Measurements from ENCODE around the gene ENTREP3. TPM values are rescaled to one million over a fixed set of nuclear protein-coding genes. Genes with fewer than 3 reads are reported as not detected.

ENTREP3 gene
- total RNA-seq, 4 donors from 2014 or later: 9.0 to 21.9 (median 15.7) TPM

DNA sequence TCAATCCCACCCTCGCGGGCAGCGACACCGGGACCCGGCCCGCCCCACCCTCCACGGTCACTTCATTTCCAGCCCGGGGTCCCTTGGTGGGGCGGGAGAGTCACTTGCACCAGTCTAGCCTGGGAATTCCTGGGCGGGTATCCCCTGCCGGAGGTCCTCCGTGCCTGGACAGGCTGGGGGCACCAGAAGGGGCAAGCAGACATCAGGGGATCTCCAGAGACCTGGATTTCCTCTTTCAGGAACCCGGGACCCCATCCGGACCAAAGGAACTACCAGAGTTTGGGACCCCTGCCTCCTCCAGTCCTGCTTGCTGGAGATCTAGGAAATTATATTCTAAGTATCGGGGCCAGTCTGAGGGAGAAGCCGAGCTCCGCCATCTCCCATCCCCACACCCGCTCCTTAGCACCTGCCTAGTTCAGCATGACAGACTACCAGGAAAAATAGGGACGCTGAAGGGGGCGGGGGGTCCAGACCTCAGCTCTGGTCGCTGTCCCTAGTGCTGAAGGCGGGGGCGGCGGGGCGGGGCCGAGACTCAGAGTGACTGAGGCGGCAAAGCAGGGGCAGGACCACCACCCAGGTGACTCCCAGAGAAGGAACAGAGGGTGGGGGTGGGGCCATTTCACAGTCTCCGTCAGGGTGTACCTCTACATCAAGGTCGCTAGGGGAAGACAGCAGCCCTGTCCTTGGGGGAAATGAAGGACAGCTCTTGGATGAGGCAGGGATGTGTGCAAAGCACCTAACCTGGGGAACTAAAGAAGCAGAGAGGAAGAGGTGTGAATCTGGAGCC lies 22.8 kb upstream of the ENTREP3 start:
- TF ChIP-seq POLR2AphosphoS5 (IDR thresholded peaks at IDR 0.05) (no peak), EP300 (IDR thresholded peaks at IDR 0.05; ENCODE audit: low read depth) (no peak), POLR2A (IDR thresholded peaks at IDR 0.05) (no peak)
- TF ChIP-seq, protein P1, sequence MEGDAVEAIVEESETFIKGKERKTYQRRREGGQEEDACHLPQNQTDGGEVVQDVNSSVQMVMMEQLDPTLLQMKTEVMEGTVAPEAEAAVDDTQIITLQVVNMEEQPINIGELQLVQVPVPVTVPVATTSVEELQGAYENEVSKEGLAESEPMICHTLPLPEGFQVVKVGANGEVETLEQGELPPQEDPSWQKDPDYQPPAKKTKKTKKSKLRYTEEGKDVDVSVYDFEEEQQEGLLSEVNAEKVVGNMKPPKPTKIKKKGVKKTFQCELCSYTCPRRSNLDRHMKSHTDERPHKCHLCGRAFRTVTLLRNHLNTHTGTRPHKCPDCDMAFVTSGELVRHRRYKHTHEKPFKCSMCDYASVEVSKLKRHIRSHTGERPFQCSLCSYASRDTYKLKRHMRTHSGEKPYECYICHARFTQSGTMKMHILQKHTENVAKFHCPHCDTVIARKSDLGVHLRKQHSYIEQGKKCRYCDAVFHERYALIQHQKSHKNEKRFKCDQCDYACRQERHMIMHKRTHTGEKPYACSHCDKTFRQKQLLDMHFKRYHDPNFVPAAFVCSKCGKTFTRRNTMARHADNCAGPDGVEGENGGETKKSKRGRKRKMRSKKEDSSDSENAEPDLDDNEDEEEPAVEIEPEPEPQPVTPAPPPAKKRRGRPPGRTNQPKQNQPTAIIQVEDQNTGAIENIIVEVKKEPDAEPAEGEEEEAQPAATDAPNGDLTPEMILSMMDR (IDR thresholded peaks at IDR 0.05): peak; percentile 16 to 61 (median 26)
- H3K27ac ChIP-seq: peak overlapping the region; percentile 85 to 86 (median 85)
- H3K4me1 ChIP-seq: peaks cover 5 to 24% (median 20%) of the 10 kb centered on the region in 4 donors
- H3K36me3 ChIP-seq: no peaks in the 10 kb centered on the region
- H3K27me3 ChIP-seq: no peaks in the 10 kb centered on the region
- H3K4me3 ChIP-seq: peak overlapping the region; percentile 56 to 90 (median 70)
- in situ Hi-C loops (cut with MboI; ENCODE audit: low pct_ligation_motif_present in 1 of 4, low pct_unique_long_range_greater_than_20kb in 1 of 4, low sequenced_read_pairs in 3 of 4): loop anchor here in 3 of 4 donors (5.0 to 10.0 kb wide), 2 partner anchors 44 to 47 kb away; partner anchors contain the start of gene RUSC1 (in 3 of the 3)
- H3K9me3 ChIP-seq: no peaks in the 10 kb centered on the region
- intact Hi-C loops (cut with DNase I; ENCODE audit: low total_unique reads): loop anchor here (5.0 kb wide), 1 partner anchor 44 kb away; the partner anchor contains the start of gene RUSC1
- DNase-seq: peak; percentile 74
- 0% methylated on average over 27 of the region's 29 CpGs; no CpG with 5 or more reads in 1 of the 2 donors for WGBS, 2 donors (ENCODE audit: low coverage in 1 of 2)

DNA sequence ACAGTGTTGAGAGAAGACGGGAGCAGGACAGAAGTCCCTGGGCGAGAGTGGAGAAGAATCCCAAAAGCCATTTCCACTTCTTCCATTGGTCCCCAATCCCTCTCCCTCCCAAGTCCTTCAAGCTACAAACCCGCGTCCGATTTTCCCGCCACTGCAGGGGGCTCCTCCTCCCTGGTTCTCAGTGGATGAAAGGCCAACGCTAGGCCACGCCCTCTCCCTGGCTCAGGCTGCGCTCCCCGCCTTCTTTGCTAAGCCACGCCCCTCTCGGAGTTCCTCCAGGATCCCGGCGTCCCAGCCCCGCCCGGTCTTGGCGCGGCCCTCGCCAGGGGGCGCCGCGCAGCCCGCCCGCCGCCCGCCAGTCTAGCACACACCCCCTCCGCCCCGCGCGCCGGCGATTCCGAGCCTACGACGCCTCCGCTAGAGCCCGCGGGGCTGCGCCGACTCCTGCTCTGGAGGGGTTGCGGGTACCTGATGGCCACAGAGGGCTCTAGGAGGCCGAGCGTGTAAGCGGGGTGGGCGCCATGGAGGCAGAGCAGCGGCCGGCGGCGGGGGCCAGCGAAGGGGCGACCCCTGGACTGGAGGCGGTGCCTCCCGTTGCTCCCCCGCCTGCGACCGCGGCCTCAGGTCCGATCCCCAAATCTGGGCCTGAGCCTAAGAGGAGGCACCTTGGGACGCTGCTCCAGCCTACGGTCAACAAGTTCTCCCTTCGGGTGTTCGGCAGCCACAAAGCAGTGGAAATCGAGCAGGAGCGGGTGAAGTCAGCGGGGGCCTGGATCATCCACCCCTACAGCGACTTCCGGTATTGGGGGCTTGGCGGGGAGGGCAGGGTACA lies 22.0 kb upstream of the ENTREP3 start, which contains the start of gene HCN3:
Gene HCN3 (plus strand): TSS at position 394 of the 832 bp plus-strand sequence. CDS start 128 bp downstream, at position 522.
- in situ Hi-C loops (cut with MboI; ENCODE audit: low pct_ligation_motif_present in 1 of 4, low pct_unique_long_range_greater_than_20kb in 1 of 4, low sequenced_read_pairs in 3 of 4) (loop anchor here in 3 of 4 donors (5.0 to 10.0 kb wide), 2 partner anchors 45 to 48 kb away; partner anchors contain the start of gene RUSC1 (in 3 of the 3)), intact Hi-C loops (cut with DNase I; ENCODE audit: low total_unique reads) (loop anchor here (5.0 kb wide), 1 partner anchor 45 kb away; the partner anchor contains the start of gene RUSC1)
- no peaks in the 10 kb centered on the region for H3K27me3 ChIP-seq
- TF ChIP-seq, protein P1 (IDR thresholded peaks at IDR 0.05): peak; percentile 11 to 79 (median 58)
- TF ChIP-seq EP300 (IDR thresholded peaks at IDR 0.05; ENCODE audit: low read depth) (no peak), POLR2A (IDR thresholded peaks at IDR 0.05) (no peak), POLR2AphosphoS5 (IDR thresholded peaks at IDR 0.05) (peak in 1 of 3 donors; percentile 9)
- H3K9me3 ChIP-seq: no peaks in the 10 kb centered on the region
- peak within 1 kb of the TSS; percentile 85 to 86 (median 85) for H3K27ac ChIP-seq
- H3K36me3 ChIP-seq: no peaks in the 10 kb centered on the region
- H3K4me3 ChIP-seq: peak within 1 kb of the TSS; percentile 56 to 90 (median 70)
- 1 to 8% methylated on average over 6 to 50 of the region's 68 CpGs for WGBS, 2 donors (ENCODE audit: low coverage in 1 of 2)
- peaks cover 7 to 28% (median 23%) of the 10 kb centered on the region in 4 donors for H3K4me1 ChIP-seq
- peak; percentile 99 for DNase-seq

DNA sequence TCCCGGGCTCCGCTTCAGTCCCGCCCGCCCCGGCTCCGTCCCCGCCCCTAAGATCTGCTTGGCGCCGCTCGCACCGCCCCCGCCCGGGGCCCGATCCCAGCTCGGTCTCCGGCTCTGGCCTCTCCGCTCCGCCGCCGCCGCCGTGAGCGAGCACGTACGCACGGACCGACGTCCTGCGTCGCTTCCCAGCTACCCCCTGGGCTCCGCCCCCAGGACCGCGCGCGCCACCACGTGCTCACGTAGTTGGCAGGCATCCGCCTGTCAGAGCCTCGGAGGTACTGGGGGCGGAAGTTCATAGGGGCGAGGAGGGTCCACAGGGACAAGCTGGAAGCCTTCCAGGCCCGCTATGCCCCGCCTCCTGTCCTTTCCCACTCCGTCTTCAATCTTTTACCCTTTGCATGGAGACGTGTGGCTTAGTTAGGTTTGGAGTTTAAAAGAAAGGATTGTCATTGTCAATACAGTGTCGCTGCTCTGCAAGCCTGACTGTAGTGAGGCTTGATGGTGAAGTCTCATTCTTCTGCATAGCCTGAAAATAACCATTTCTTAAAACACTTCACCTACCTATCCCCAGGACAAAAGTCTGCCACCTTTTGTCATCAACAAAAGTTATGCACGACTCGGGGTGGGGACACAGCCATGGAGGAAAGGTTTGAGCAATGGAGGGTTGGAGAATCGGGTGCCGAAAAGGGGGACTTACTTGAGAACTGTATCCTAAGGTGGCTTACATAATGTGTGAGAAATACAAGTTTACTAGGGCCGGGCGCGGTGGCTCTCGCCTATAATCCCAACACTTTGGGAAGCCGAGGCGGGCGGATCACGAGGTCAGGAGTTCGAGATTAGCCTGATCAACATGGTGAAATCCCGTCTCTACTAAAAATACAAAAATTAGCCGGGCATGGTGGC lies 18.3 kb upstream of the ENTREP3 start, which contains the start of gene CLK2:
Gene CLK2 (minus strand): TSS at position 162 of the 903 bp plus-strand sequence. CDS start 2,527 bp downstream, outside the sequence.
- 19 to 42% methylated on average over 7 to 45 of the region's 61 CpGs for WGBS, 2 donors (ENCODE audit: low coverage in 1 of 2)
- intact Hi-C loops (cut with DNase I; ENCODE audit: low total_unique reads): no loop called here
- peaks cover 0 to 19% (median 10%) of the 10 kb centered on the region in 4 donors for H3K36me3 ChIP-seq
- peak; percentile 97 for DNase-seq
- H3K4me3 ChIP-seq: peak within 1 kb of the TSS; percentile 72 to 95 (median 92)
- no peaks in the 10 kb centered on the region for H3K9me3 ChIP-seq
- peak; percentile 92 to 97 (median 96) for TF ChIP-seq POLR2AphosphoS5 (IDR thresholded peaks at IDR 0.05)
- TF ChIP-seq EP300 (IDR thresholded peaks at IDR 0.05; ENCODE audit: low read depth): no peak
- TF ChIP-seq, protein P1 (IDR thresholded peaks at IDR 0.05): no peak
- TF ChIP-seq POLR2A (IDR thresholded peaks at IDR 0.05): peak; percentile 83
- in situ Hi-C loops (cut with MboI; ENCODE audit: low pct_ligation_motif_present in 1 of 4, low pct_unique_long_range_greater_than_20kb in 1 of 4, low sequenced_read_pairs in 3 of 4): loop anchor here in 3 of 4 donors (10.0 to 25.0 kb wide), 2 partner anchors 51 to 314 kb away; partner anchors contain the start of gene RUSC1 (in 2 of the 3)
- peaks cover 9 to 39% (median 30%) of the 10 kb centered on the region in 4 donors for H3K4me1 ChIP-seq
- H3K27me3 ChIP-seq: no peaks in the 10 kb centered on the region
- peak within 1 kb of the TSS; percentile 97 to 99 (median 98) for H3K27ac ChIP-seq
